ENCODE data around the gene PPP3CA. TPM values are rescaled to one million over a fixed set of nuclear protein-coding genes. Genes with fewer than 3 reads are reported as not detected.

Gene PPP3CA
- total and polyA plus RNA-seq, 2 of the 13 experiments (the other 11 are each of a cell fraction or from before 2014, with no cell fraction given), result 4.8 to 13.2 TPM

- TF ChIP-seq SALL1 (CRISPR knock-in tag; IDR thresholded peaks at IDR 0.05) (no peak), SRSF1 (optimal IDR thresholded peaks at IDR 0.05; ENCODE audit: low read depth, low read length) (no peak), ZNF260 (CRISPR knock-in tag; IDR thresholded peaks at IDR 0.05; ENCODE audit: borderline replicate concordance, low read depth) (no peak), ZBTB1 (CRISPR knock-in tag; IDR thresholded peaks at IDR 0.05; ENCODE audit: borderline replicate concordance) (no peak), ZBTB4 (CRISPR knock-in tag; IDR thresholded peaks at IDR 0.05; ENCODE audit: borderline replicate concordance) (no peak), MED1 (CRISPR knock-in tag; IDR thresholded peaks at IDR 0.05) (no peak), YEATS2 (CRISPR knock-in tag; IDR thresholded peaks at IDR 0.05; ENCODE audit: borderline replicate concordance) (no peak), GRHL1 (CRISPR knock-in tag; conservative IDR thresholded peaks at IDR 0.05) (no peak), MAFK (conservative IDR thresholded peaks at IDR 0.05 in 1 of 2, IDR thresholded peaks at IDR 0.05 in 1 of 2; ENCODE audit: low read length in 2 of 2) (no peak)
These were observed 107.7 kb downstream of the PPP3CA start (continued) for GRCh38 chr4:101239665-101240064.
